GM19397 (cell line): ENCODE data around the gene SOCS7.

Experiments used
- ATAC-seq: cut with Tn5 transposase; IDR thresholded peaks from one replicate; pipeline ENCODE4 v1.9.1; 2021; ENCODE audit warnings: mild to moderate bottlenecking, moderate library complexity; ENCODE audit not compliant: unreplicated experiment

SOCS7 gene

GRCh38 chr17:38336838-38337237 lies 14.8 kb upstream of the SOCS7 start:
- no peak for ATAC-seq

- ATAC-seq, result no peak
Measured at GRCh38 chr17:38338053-38338452, 13.6 kb upstream of the SOCS7 start.

- no peak for ATAC-seq
Measured at GRCh38 chr17:38338535-38338934, 13.1 kb upstream of the SOCS7 start.

- ATAC-seq, result no peak
Measured at GRCh38 chr17:38339891-38340290, 11.8 kb upstream of the SOCS7 start.

- no peak for ATAC-seq
Measured at GRCh38 chr17:38341035-38341721, 10.5 kb upstream of the SOCS7 start.

GRCh38 chr17:38342886-38343607 lies 8.6 kb upstream of the SOCS7 start:
- ATAC-seq, result no peak

GRCh38 chr17:38343608-38344419 lies 7.8 kb upstream of the SOCS7 start, which contains the start of gene GPR179:
Gene GPR179 (minus strand): TSS chr17:38343956. CDS start chr17:38343789, 167 bp downstream.
- no peak for ATAC-seq

GRCh38 chr17:38344420-38344745 lies 7.3 kb upstream of the SOCS7 start:
- ATAC-seq, result no peak

GRCh38 chr17:38345743-38346142 lies 5.9 kb upstream of the SOCS7 start:
- ATAC-seq, result no peak

GRCh38 chr17:38349097-38349730 lies 2.4 kb upstream of the SOCS7 start:
- ATAC-seq, result no peak

- no peak for ATAC-seq
Measured at GRCh38 chr17:38350035-38350434, 1.6 kb upstream of the SOCS7 start.

- no peak for ATAC-seq
Measured at GRCh38 chr17:38352245-38353085, 821 bp downstream of the SOCS7 start.

- ATAC-seq, result no peak
Measured at GRCh38 chr17:38353086-38353604, 1.5 kb downstream of the SOCS7 start.

- no peak for ATAC-seq
Measured at GRCh38 chr17:38353668-38354067, 2.0 kb downstream of the SOCS7 start.

GRCh38 chr17:38354466-38354865 lies 2.8 kb downstream of the SOCS7 start:
- ATAC-seq, result no peak

- ATAC-seq, result no peak
Measured at GRCh38 chr17:38355251-38355650, 3.6 kb downstream of the SOCS7 start.

GRCh38 chr17:38357486-38358123 lies 6.0 kb downstream of the SOCS7 start:
- no peak for ATAC-seq

GRCh38 chr17:38358586-38359513 lies 7.2 kb downstream of the SOCS7 start:
- no peak for ATAC-seq
